ENCODE measurements around the gene ANKRD65. TPM values are rescaled to one million over a fixed set of nuclear protein-coding genes. Genes with fewer than 3 reads are reported as not detected.

ANKRD65 gene
- total RNA-seq, 1 donor from 2014 or later = not detected

DNA sequence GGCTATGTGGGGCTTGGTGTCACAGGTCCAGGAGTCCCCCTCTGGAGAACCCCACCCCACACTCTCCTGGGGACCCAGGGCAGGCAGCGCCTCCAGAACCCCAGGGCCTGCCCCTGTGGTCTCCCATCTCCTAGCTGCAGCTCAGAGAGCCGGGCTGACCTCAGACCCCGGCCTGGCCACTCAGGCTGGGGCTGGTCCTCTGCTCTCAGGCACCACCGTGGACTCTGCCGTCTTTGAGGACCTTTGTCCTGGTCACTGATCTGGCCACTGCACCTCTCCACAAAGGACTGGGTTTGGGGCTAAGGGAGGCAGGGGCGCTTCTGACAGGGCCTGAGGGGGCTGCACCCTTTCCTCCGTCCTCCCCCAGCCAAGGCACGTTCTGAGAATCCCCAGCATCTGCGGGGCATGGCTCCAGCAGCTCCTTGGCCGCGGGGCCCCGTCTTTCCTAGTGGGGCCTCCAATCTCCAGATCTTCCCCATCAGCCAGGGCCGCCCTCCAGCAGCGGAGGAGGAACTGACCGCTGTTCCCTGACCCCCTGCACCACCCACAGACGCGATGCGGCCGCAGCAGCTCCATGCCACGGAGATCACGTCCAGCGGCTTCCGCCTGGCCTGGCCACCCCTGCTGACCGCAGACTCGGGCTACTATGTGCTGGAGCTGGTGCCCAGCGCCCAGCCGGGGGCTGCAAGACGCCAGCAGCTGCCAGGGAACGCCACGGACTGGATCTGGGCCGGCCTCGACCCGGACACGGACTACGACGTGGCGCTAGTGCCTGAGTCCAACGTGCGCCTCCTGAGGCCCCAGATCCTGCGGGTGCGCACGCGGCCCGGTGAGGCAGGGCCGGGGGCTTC lies 17.7 kb upstream of the ANKRD65 start:
- no peak for DNase-seq (ENCODE audit: low spot score)
- H3K27ac Mint-ChIP-seq (ENCODE audit: unreplicated experiment) = no peak overlapping the region
- no peaks in the 10 kb centered on the region for H3K9me3 Mint-ChIP-seq (ENCODE audit: low read depth)
- no peak for TF ChIP-seq CTCF (IDR thresholded peaks at IDR 0.05)
- no peaks in the 10 kb centered on the region for H3K27me3 Mint-ChIP-seq (ENCODE audit: low read depth)
- H3K4me3 Mint-ChIP-seq (ENCODE audit: unreplicated experiment) = no peak overlapping the region
- H3K4me1 Mint-ChIP-seq (ENCODE audit: low read depth) = peaks cover 12% of the 10 kb centered on the region
- no peaks in the 10 kb centered on the region for H3K36me3 Mint-ChIP-seq (ENCODE audit: low read depth)

DNA sequence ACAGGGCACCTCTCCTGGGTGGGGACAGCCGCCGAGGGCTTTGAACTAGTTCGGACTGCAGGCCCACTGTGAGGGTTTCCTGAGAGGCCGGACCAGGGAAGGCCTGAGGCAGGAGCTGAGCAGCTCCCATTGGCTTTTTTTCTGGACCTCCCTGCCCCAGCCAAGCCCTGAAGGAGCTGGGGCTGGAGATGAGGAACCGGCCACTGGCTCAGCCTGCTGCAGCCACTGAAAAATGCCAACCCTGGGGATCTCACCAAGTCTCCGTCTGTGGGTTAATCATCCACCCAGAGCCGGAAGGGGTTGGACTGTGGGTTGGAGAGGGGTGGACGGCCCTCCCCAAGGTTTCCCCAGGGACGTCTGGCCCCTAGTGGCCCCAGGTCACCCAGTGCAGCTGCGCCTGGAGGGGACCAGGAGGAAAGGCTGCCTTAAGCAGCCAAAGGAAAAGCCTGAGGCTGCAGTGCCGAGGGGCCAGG lies 16.9 kb upstream of the ANKRD65 start:
- Mint-ChIP-seq H3K9me3 (ENCODE audit: low read depth) (no peaks in the 10 kb centered on the region), H3K27me3 (ENCODE audit: low read depth) (no peaks in the 10 kb centered on the region), H3K4me1 (ENCODE audit: low read depth) (peaks cover 17% of the 10 kb centered on the region), H3K27ac (ENCODE audit: unreplicated experiment) (no peak overlapping the region), H3K4me3 (ENCODE audit: unreplicated experiment) (no peak overlapping the region), H3K36me3 (ENCODE audit: low read depth) (no peaks in the 10 kb centered on the region)
- TF ChIP-seq CTCF (IDR thresholded peaks at IDR 0.05) = no peak
- DNase-seq (ENCODE audit: low spot score) = no peak

GRCh38 chr1:1437033-1437903 lies 16.2 kb upstream of the ANKRD65 start:
- no peak for TF ChIP-seq CTCF (IDR thresholded peaks at IDR 0.05)
- H3K4me3 Mint-ChIP-seq (ENCODE audit: unreplicated experiment) = no peak overlapping the region
- H3K36me3 Mint-ChIP-seq (ENCODE audit: low read depth) = no peaks in the 10 kb centered on the region
- H3K27ac Mint-ChIP-seq (ENCODE audit: unreplicated experiment) = no peak overlapping the region
- no peaks in the 10 kb centered on the region for H3K9me3 Mint-ChIP-seq (ENCODE audit: low read depth)
- H3K27me3 Mint-ChIP-seq (ENCODE audit: low read depth) = no peaks in the 10 kb centered on the region
- DNase-seq (ENCODE audit: low spot score) = no peak
- H3K4me1 Mint-ChIP-seq (ENCODE audit: low read depth) = peaks cover 21% of the 10 kb centered on the region

DNA sequence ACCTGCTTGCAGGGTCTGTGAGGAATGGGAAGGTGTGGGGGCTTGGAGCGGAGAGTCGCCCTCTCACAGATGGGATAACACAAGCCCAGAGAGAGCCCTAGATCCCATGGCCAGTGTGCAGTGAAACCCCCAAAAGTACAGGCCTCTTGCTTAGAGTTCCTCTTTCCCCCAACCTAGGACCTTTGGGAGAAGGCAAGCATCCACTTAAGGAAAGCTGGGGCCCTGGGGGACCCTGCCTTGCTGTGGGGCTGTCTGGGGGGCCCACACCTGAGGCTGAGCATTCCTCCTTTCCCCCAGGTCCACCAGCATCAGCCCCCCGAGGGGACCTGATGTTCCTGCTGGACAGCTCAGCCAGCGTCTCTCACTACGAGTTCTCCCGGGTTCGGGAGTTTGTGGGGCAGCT lies 15.6 kb upstream of the ANKRD65 start:
- no peaks in the 10 kb centered on the region for H3K9me3 Mint-ChIP-seq (ENCODE audit: low read depth)
- no peak for TF ChIP-seq CTCF (IDR thresholded peaks at IDR 0.05)
- no peak for DNase-seq (ENCODE audit: low spot score)
- no peaks in the 10 kb centered on the region for H3K27me3 Mint-ChIP-seq (ENCODE audit: low read depth)
- no peak overlapping the region for H3K27ac Mint-ChIP-seq (ENCODE audit: unreplicated experiment)
- H3K4me3 Mint-ChIP-seq (ENCODE audit: unreplicated experiment) = peak overlapping the region; percentile 67
- no peaks in the 10 kb centered on the region for H3K36me3 Mint-ChIP-seq (ENCODE audit: low read depth)
- H3K4me1 Mint-ChIP-seq (ENCODE audit: low read depth) = peaks cover 27% of the 10 kb centered on the region

DNA sequence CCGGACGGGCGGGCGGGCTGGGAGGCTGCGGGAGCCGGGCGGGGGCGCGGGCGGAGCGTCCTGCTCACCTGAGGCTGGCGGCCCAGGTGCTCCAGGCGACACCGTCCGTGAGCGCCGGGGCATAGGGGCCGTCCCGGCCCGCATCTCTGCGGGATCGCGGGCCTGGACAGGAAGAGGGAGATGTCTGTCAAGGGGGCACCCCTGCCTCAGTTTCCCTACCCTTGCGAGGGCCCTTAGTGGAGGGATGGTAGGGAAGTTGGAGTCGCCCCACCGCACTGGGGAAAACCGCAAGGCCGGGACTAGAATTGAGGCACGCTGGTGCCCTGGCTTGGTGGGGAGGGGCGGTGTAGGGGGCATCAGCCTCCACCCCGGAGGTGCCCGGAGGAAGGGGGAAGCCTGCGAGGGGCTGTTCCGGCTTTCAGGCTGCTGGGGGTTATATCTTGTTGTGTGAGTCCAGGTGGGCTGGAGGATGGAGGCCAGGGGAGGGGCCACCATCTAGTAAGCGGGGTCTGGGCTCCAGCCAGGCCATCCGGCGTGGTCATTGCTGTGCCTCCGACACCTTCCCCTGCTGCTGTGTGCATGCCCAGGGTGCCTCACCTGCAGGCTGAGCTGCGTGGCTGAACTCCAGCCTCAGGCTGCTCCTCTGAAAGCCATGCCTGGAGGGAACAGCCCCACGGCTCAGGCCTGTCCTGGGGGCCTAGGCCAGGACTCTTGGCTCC lies 15.0 kb upstream of the ANKRD65 start:
- Mint-ChIP-seq H3K9me3 (ENCODE audit: low read depth) (no peaks in the 10 kb centered on the region), H3K27me3 (ENCODE audit: low read depth) (no peaks in the 10 kb centered on the region), H3K36me3 (ENCODE audit: low read depth) (no peaks in the 10 kb centered on the region), H3K4me3 (ENCODE audit: unreplicated experiment) (peak overlapping the region; percentile 67), H3K4me1 (ENCODE audit: low read depth) (peaks cover 32% of the 10 kb centered on the region), H3K27ac (ENCODE audit: unreplicated experiment) (no peak overlapping the region)
- no peak for DNase-seq (ENCODE audit: low spot score)
- TF ChIP-seq CTCF (IDR thresholded peaks at IDR 0.05) = no peak
